SK-N-SH (cell line): ENCODE data around the gene LRRC8D. TPM values are rescaled to one million over a fixed set of nuclear protein-coding genes. Genes with fewer than 3 reads are reported as not detected.

Experiments used
- CTCF ChIA-PET: fragments of 300-600, 350-600 bp; formaldehyde crosslinking; extraction: SDS; loops from one replicate; lab custom pipeline; 2021; lab: Yijun Ruan, JAX
- POLR2A ChIA-PET: fragments of 350-600 bp; sonication (Branson Sonifier 250); formaldehyde crosslinking; extraction: SDS; loops from one replicate; lab custom pipeline; 2020; ENCODE audit warnings: antibody characterized with exemption, inconsistent platforms; lab: Yijun Ruan, JAX
- DNase-seq: peaks from one replicate; pipeline ENCODE4 v3.0.0; 2012
- H2AFZ ChIP-seq: fragments of 200-600 bp; sonication (generic); 2 replicates; pipeline ENCODE4 v1.8.1; 2016; ENCODE audit warnings: antibody characterized with exemption, mild to moderate bottlenecking, low read depth
- H3F3A ChIP-seq: fragments of 200-600 bp; sonication (generic); replicated peaks from 2 replicates; pipeline ENCODE3; 2016; ENCODE audit warnings: antibody characterized with exemption, mild to moderate bottlenecking; ENCODE audit not compliant: insufficient read depth
- H3K27ac ChIP-seq, 2 experiments: fragments of 200-500 bp in 1 of 2; fragments of 200-600 bp in 1 of 2; sonication (Bioruptor generic) in 1 of 2; sonication (generic), shearing (Covaris generic) in 1 of 2; 2 replicates each; pipeline versions ENCODE4 v1.5.1 to v1.6.1; 2014 to 2016; ENCODE audit warnings: low read depth in 2 of 2, inconsistent platforms in 1 of 2, low read length in 1 of 2, mild to moderate bottlenecking in 1 of 2, mixed read lengths in 1 of 2
- H3K27me3 ChIP-seq: fragments of 200-600 bp; sonication (generic), shearing (Covaris generic); 2 replicates; pipeline ENCODE4 v1.6.1; 2016; ENCODE audit warnings: mixed run types; ENCODE audit not compliant: insufficient read depth
- H3K36me3 ChIP-seq, 2 experiments: fragments of 200-500 bp in 1 of 2; fragments of 200-600 bp in 1 of 2; sonication (Bioruptor generic) in 1 of 2; sonication (generic) in 1 of 2; replicated peaks in 1 of 2; 2 replicates each; pipeline versions ENCODE3 to v1.5.1; 2014 to 2016; ENCODE audit warnings: low read length in 1 of 2, mild to moderate bottlenecking in 1 of 2; ENCODE audit not compliant: insufficient read depth in 2 of 2, control insufficient read depth in 1 of 2
- H3K4me1 ChIP-seq, 2 experiments: fragments of 200-500 bp in 1 of 2; fragments of 200-600 bp in 1 of 2; sonication (Bioruptor generic) in 1 of 2; sonication (generic), shearing (Covaris generic) in 1 of 2; 2 replicates each; pipeline versions ENCODE4 v1.5.1 to v1.6.1; 2014 to 2016; ENCODE audit warnings: low read depth in 1 of 2, low read length in 1 of 2, mixed run types in 1 of 2; ENCODE audit not compliant: insufficient read depth in 2 of 2, control insufficient read depth in 1 of 2
- H3K4me2 ChIP-seq: fragments of 200-600 bp; sonication (generic), shearing (Covaris generic); 2 replicates; pipeline ENCODE4 v1.6.1; 2017; ENCODE audit warnings: mixed run types
- H3K4me3 ChIP-seq, 2 experiments: fragments of 200-500 bp in 1 of 2; fragments of 200-600 bp in 1 of 2; sonication (Bioruptor generic) in 1 of 2; sonication (generic), shearing (Covaris generic) in 1 of 2; 2 replicates each; pipeline versions ENCODE4 v1.5.1 to v1.8.1; 2014 to 2016; ENCODE audit warnings: low read depth in 2 of 2, inconsistent platforms in 1 of 2, low read length in 1 of 2, mild to moderate bottlenecking in 1 of 2, mixed read lengths in 1 of 2, moderate library complexity in 1 of 2
- H3K79me2 ChIP-seq: fragments of 200-600 bp; sonication (generic); 2 replicates; pipeline ENCODE4 v1.8.1; 2017; ENCODE audit warnings: mild to moderate bottlenecking; ENCODE audit not compliant: insufficient read depth
- H3K9ac ChIP-seq: fragments of 200-600 bp; sonication (generic); 2 replicates; pipeline ENCODE4 v1.6.1; 2017; ENCODE audit warnings: mixed run types
- H3K9me2 ChIP-seq: fragments of 200-600 bp; sonication (generic); 2 replicates; pipeline ENCODE4 v1.6.1; 2017; ENCODE audit warnings: mixed run types
- H3K9me3 ChIP-seq: fragments of 200-600 bp; sonication (generic); 2 replicates; pipeline ENCODE4 v1.6.1; 2017; ENCODE audit warnings: mixed run types, mild to moderate bottlenecking, moderate library complexity
- H4K20me1 ChIP-seq: fragments of 200-600 bp; sonication (generic); 2 replicates; pipeline ENCODE4 v1.6.1; 2017; ENCODE audit warnings: mild to moderate bottlenecking, mixed run types; ENCODE audit not compliant: insufficient read depth
- CHD2 ChIP-seq: fragments of 150-350 bp; IDR thresholded peaks from 2 replicates; pipeline ENCODE4 v1.6.1; 2018; ENCODE audit warnings: low read length; ENCODE audit not compliant: partially characterized antibody
- CTCF ChIP-seq: fragments of 200-600 bp; sonication (generic); IDR thresholded peaks from 2 replicates; pipeline ENCODE4 v1.6.1; 2017; ENCODE audit warnings: antibody characterized with exemption, mild to moderate bottlenecking, moderate library complexity
- ELF1 ChIP-seq: IDR thresholded peaks from 2 replicates; pipeline ENCODE4 v1.4.0; 2012
- EP300 ChIP-seq, 2 experiments: IDR thresholded peaks; 2 replicates each; pipeline versions ENCODE4 v1.4.0 to v1.6.1; 2012; ENCODE audit warnings: borderline replicate concordance in 1 of 2, low read depth in 1 of 2, low read length in 1 of 2
- EZH2phosphoT487 ChIP-seq: fragments of 200-600 bp; sonication (generic); IDR thresholded peaks from 2 replicates; pipeline ENCODE4 v1.6.1; 2017; ENCODE audit warnings: low read depth, mixed run types, mild to moderate bottlenecking, antibody characterized with exemption, moderate library complexity, borderline replicate concordance
- FOSL2 ChIP-seq: IDR thresholded peaks from 2 replicates; pipeline ENCODE4 v1.4.0; 2012; ENCODE audit warnings: low read depth, mild to moderate bottlenecking, moderate library complexity, borderline replicate concordance
- FOXM1 ChIP-seq: IDR thresholded peaks from 2 replicates; pipeline ENCODE4 v1.4.0; 2012; ENCODE audit warnings: low read depth, mild to moderate bottlenecking
- GABPA ChIP-seq: IDR thresholded peaks from 2 replicates; pipeline ENCODE4 v1.4.0; 2012; ENCODE audit warnings: low read depth, mild to moderate bottlenecking
- GATA2 ChIP-seq: sonication (generic); formaldehyde crosslinking; IDR thresholded peaks from 2 replicates; pipeline ENCODE4 v1.5.0; 2020; ENCODE audit warnings: mild to moderate bottlenecking, missing genetic modification reagents
- IRF3 ChIP-seq: fragments of 150-350 bp; IDR thresholded peaks from 2 replicates; pipeline ENCODE4 v1.6.1; 2016; ENCODE audit warnings: mild to moderate bottlenecking, low read depth, low read length
- JUND ChIP-seq: IDR thresholded peaks from 2 replicates; pipeline ENCODE4 v1.4.0; 2012
- MEF2A ChIP-seq: IDR thresholded peaks from 2 replicates; pipeline ENCODE4 v1.4.0; 2012; ENCODE audit warnings: low read depth, borderline replicate concordance
- MXI1 ChIP-seq: IDR thresholded peaks from 2 replicates; pipeline ENCODE4 v1.6.1; 2012; ENCODE audit warnings: mild to moderate bottlenecking, low read depth, low read length, improper control_type of control experiment
- NFIC ChIP-seq: IDR thresholded peaks from 2 replicates; pipeline ENCODE4 v1.4.0; 2012; ENCODE audit warnings: borderline replicate concordance
- PBX3 ChIP-seq: IDR thresholded peaks from 2 replicates; pipeline ENCODE4; 2012
- POLR2AphosphoS5 ChIP-seq: IDR thresholded peaks from 2 replicates; pipeline ENCODE4 v1.6.1; 2012; ENCODE audit warnings: low read depth, low read length
- RAD21 ChIP-seq: IDR thresholded peaks from 2 replicates; pipeline ENCODE4 v1.6.1; 2012; ENCODE audit warnings: mild to moderate bottlenecking, low read length
- RCOR1 ChIP-seq: fragments of 150-350 bp; IDR thresholded peaks from 2 replicates; pipeline ENCODE4 v1.6.1; 2017; ENCODE audit warnings: antibody characterized with exemption, low read length
- SIN3A ChIP-seq: IDR thresholded peaks from 2 replicates; pipeline ENCODE4 v1.6.1; 2012; ENCODE audit warnings: low read depth, mild to moderate bottlenecking, low read length, moderate library complexity, borderline replicate concordance
- SMC3 ChIP-seq: IDR thresholded peaks from 2 replicates; pipeline ENCODE4 v1.6.1; 2012; ENCODE audit warnings: low read depth, low read length, improper control_type of control experiment
- TCF12 ChIP-seq: IDR thresholded peaks from 2 replicates; pipeline ENCODE4 v1.4.0; 2012
- USF1 ChIP-seq: IDR thresholded peaks from 2 replicates; pipeline ENCODE4 v1.4.0; 2012; ENCODE audit warnings: low read depth, borderline replicate concordance
- ZBTB33 ChIP-seq: IDR thresholded peaks from 2 replicates; pipeline ENCODE4 v1.4.0; 2012; ENCODE audit warnings: low read depth, borderline replicate concordance
- WGBS: methylation state at CpG from one replicate; pipeline ENCODE4 v1.1.6; 2017; ENCODE audit warnings: low lambda C conversion rate; 5-methylcytosine and 5-hydroxymethylcytosine counted together
- polyA plus RNA-seq, 3 experiments: library from polyadenylated mRNA; depleted of rRNA; stranded (reverse); fragments of >200 nt; gene quantifications; 2 replicates each; pipeline ENCODE4 v1.2.3, GENCODE V29; 2012
- TF ChIP-seq, protein P1 (sequence below): fragments of 150-350 bp; IDR thresholded peaks from 2 replicates; pipeline ENCODE4 v1.6.1; 2017; ENCODE audit warnings: antibody characterized with exemption, low read length, low read depth, borderline replicate concordance
- TF ChIP-seq, protein P2 (sequence below): IDR thresholded peaks from 2 replicates; pipeline ENCODE4 v1.4.0; 2012; ENCODE audit warnings: low read depth

Gene LRRC8D
- polyA plus RNA-seq, 1 of the 3 experiments (the other 2 are of a cell fraction) = 15.0 TPM

GRCh38 chr1:89843273-89844130 lies 22.7 kb downstream of the LRRC8D start:
- peaks cover 4% of the 10 kb centered on the region for H3F3A ChIP-seq
- POLR2A ChIA-PET = no interaction called here
- H3K27me3 ChIP-seq = no peaks in the 10 kb centered on the region
- H4K20me1 ChIP-seq = no peaks in the 10 kb centered on the region
- H2AFZ ChIP-seq = peak overlapping the region; percentile 98
- peak overlapping the region; percentile 80 for H3K9ac ChIP-seq
- DNase-seq = peak; percentile 93
- H3K9me2 ChIP-seq = no peaks in the 10 kb centered on the region
- H3K79me2 ChIP-seq = no peaks in the 10 kb centered on the region; the same call in 1 of the 2 replicates
- CTCF ChIA-PET = interaction anchor here (0.6 to 2.5 kb wide), 36 partner anchors 8 to 147 kb away, joined by 3 to 19 read pairs (median 4); partner anchors contain the start of gene LRRC8D
- peak overlapping the region; percentile 94 for H3K4me2 ChIP-seq
- peak overlapping the region; percentile 43 to 55; a peak in 3 of 4 replicates for H3K27ac ChIP-seq
- peaks cover 7 to 22% of the 10 kb centered on the region in 2 experiments; a peak in 3 of 4 replicates for H3K4me1 ChIP-seq
- 1% methylated on average over 20 of the region's 63 CpGs for WGBS
- no peaks in the 10 kb centered on the region for H3K9me3 ChIP-seq
- peak overlapping the region; percentile 72 to 77 for H3K4me3 ChIP-seq
- H3K36me3 ChIP-seq = peaks cover 0 to 15% of the 10 kb centered on the region in 2 experiments
- no peak for TF ChIP-seq FOXM1
- no peak for TF ChIP-seq TCF12
- TF ChIP-seq ZBTB33 = no peak
- TF ChIP-seq RCOR1 = no peak
- TF ChIP-seq USF1 = no peak
- no peak for TF ChIP-seq JUND
- TF ChIP-seq SIN3A = peak; percentile 31; the same call in 1 of the 2 replicates
- TF ChIP-seq CHD2 = no peak
- TF ChIP-seq, protein P1, sequence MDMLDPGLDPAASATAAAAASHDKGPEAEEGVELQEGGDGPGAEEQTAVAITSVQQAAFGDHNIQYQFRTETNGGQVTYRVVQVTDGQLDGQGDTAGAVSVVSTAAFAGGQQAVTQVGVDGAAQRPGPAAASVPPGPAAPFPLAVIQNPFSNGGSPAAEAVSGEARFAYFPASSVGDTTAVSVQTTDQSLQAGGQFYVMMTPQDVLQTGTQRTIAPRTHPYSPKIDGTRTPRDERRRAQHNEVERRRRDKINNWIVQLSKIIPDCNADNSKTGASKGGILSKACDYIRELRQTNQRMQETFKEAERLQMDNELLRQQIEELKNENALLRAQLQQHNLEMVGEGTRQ = no peak
- TF ChIP-seq GABPA = 0 out of 2 replicates have a peak, but pooled peaks have one; percentile 6
- TF ChIP-seq MXI1 = peak; percentile 44; the same call in 1 of the 2 replicates
- no peak for TF ChIP-seq PBX3
- TF ChIP-seq, protein P2, sequence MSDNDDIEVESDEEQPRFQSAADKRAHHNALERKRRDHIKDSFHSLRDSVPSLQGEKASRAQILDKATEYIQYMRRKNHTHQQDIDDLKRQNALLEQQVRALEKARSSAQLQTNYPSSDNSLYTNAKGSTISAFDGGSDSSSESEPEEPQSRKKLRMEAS = peak; percentile 58
- TF ChIP-seq EP300 (IDR thresholded peaks at IDR 0.05; ENCODE audit: borderline replicate concordance in 1 of 2, low read depth in 1 of 2, low read length in 1 of 2) = no peak
- no peak for TF ChIP-seq NFIC
- no peak for TF ChIP-seq FOSL2
- no peak for TF ChIP-seq EZH2phosphoT487
- TF ChIP-seq ELF1 = peak; percentile 38
- no peak for TF ChIP-seq IRF3
- TF ChIP-seq CTCF = peak; percentile 72
- TF ChIP-seq GATA2 = no peak
- peak; percentile 46 for TF ChIP-seq RAD21
- no peak for TF ChIP-seq MEF2A
- no peak for TF ChIP-seq POLR2AphosphoS5
- peak; percentile 67 for TF ChIP-seq SMC3
